ENCODE data around the gene CCL7. TPM values are rescaled to one million over a fixed set of nuclear protein-coding genes. Genes with fewer than 3 reads are reported as not detected.

CCL7 gene
- total RNA-seq, 1 experiment from 2014 or later, result 0.31 TPM

GRCh38 chr17:34254651-34255380, 15.2 kb upstream of the CCL7 start, which contains the start of gene CCL2:
Gene CCL2, plus strand, starts transcription at chr17:34255285. Its CDS starts 65 bp downstream, at chr17:34255350.
- CTCF ChIA-PET, result interaction anchor here (0.7 to 2.0 kb wide), 3 partner anchors 51 to 107 kb away, joined by 3 to 21 read pairs (median 4); no protein-coding TSS in a partner anchor
- intact Hi-C loops (cut with micrococcal nuclease; ENCODE audit: unreplicated experiment), result loop anchor here (5.0 kb wide), 1 partner anchor 53 kb away; no protein-coding TSS in a partner anchor
- Histone ChIP-seq H3K27ac (ENCODE audit: low read length) (peak within 1 kb of the TSS; percentile 98), H3K4me1 (ENCODE audit: control insufficient read depth, insufficient read depth, low read length) (peaks cover 68% of the 10 kb centered on the region), H3K27me3 (ENCODE audit: control insufficient read depth, insufficient read depth, low read length) (no peaks in the 10 kb centered on the region), H3K4me3 (ENCODE audit: low read depth in 2 of 2, low read length in 2 of 2) (peak within 1 kb of the TSS; percentile 62 to 81), H3K9me3 (ENCODE audit: control insufficient read depth, insufficient read depth, low read depth, low read length) (no peaks in the 10 kb centered on the region), H3K36me3 (ENCODE audit: control insufficient read depth, insufficient read depth, low read length) (no peaks in the 10 kb centered on the region)
- ATAC-seq (peak; percentile 67), DNase-seq (ENCODE audit: low read depth, low spot score) (no peak)
- POLR2A ChIA-PET, result no interaction called here
- in situ Hi-C loops (cut with HindIII; ENCODE audit: low pct_unique_long_range_greater_than_20kb, low sequenced_read_pairs), result no loop called here
- TF ChIP-seq, protein P1, sequence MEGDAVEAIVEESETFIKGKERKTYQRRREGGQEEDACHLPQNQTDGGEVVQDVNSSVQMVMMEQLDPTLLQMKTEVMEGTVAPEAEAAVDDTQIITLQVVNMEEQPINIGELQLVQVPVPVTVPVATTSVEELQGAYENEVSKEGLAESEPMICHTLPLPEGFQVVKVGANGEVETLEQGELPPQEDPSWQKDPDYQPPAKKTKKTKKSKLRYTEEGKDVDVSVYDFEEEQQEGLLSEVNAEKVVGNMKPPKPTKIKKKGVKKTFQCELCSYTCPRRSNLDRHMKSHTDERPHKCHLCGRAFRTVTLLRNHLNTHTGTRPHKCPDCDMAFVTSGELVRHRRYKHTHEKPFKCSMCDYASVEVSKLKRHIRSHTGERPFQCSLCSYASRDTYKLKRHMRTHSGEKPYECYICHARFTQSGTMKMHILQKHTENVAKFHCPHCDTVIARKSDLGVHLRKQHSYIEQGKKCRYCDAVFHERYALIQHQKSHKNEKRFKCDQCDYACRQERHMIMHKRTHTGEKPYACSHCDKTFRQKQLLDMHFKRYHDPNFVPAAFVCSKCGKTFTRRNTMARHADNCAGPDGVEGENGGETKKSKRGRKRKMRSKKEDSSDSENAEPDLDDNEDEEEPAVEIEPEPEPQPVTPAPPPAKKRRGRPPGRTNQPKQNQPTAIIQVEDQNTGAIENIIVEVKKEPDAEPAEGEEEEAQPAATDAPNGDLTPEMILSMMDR (IDR thresholded peaks at IDR 0.05), result no peak
- TF ChIP-seq POLR2AphosphoS5 (IDR thresholded peaks at IDR 0.05; ENCODE audit: low read depth, low read length), result peak; percentile 86; the same call in 1 of the 2 replicates
- BruUV-seq (replicated peaks), result TSS peak; percentile 91

DNA sequence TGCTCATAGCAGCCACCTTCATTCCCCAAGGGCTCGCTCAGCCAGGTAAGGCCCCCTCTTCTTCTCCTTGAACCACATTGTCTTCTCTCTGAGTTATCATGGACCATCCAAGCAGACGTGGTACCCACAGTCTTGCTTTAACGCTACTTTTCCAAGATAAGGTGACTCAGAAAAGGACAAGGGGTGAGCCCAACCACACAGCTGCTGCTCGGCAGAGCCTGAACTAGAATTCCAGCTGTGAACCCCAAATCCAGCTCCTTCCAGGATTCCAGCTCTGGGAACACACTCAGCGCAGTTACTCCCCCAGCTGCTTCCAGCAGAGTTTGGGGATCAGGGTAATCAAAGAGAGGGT, 14.7 kb upstream of the CCL7 start:
- intact Hi-C loops (cut with micrococcal nuclease; ENCODE audit: unreplicated experiment) (no loop called here), in situ Hi-C loops (cut with HindIII; ENCODE audit: low pct_unique_long_range_greater_than_20kb, low sequenced_read_pairs) (no loop called here)
- Histone ChIP-seq H3K9me3 (ENCODE audit: control insufficient read depth, insufficient read depth, low read depth, low read length) (no peaks in the 10 kb centered on the region), H3K27me3 (ENCODE audit: control insufficient read depth, insufficient read depth, low read length) (no peaks in the 10 kb centered on the region), H3K27ac (ENCODE audit: low read length) (peak overlapping the region; percentile 98), H3K4me3 (ENCODE audit: low read depth in 2 of 2, low read length in 2 of 2) (peak overlapping the region; percentile 62 to 81), H3K36me3 (ENCODE audit: control insufficient read depth, insufficient read depth, low read length) (no peaks in the 10 kb centered on the region), H3K4me1 (ENCODE audit: control insufficient read depth, insufficient read depth, low read length) (peaks cover 66% of the 10 kb centered on the region)
- TF ChIP-seq SIN3A (IDR thresholded peaks at IDR 0.05; ENCODE audit: borderline replicate concordance, insufficient read depth, low read depth, low read length) (no peak), POLR2AphosphoS5 (IDR thresholded peaks at IDR 0.05; ENCODE audit: low read depth, low read length) (peak; percentile 28; the same call in 1 of the 2 replicates)
- TF ChIP-seq, protein P1 (IDR thresholded peaks at IDR 0.05), result no peak
- ATAC-seq, result no peak; the same call in 1 of the 2 replicates
- BruUV-seq (replicated peaks), result no TSS peak
- ChIA-PET CTCF (interaction anchor here (0.7 to 2.0 kb wide), 3 partner anchors 51 to 106 kb away, joined by 3 to 21 read pairs (median 4); no protein-coding TSS in a partner anchor), POLR2A (no interaction called here)
- no peak for DNase-seq (ENCODE audit: low read depth, low spot score)

DNA sequence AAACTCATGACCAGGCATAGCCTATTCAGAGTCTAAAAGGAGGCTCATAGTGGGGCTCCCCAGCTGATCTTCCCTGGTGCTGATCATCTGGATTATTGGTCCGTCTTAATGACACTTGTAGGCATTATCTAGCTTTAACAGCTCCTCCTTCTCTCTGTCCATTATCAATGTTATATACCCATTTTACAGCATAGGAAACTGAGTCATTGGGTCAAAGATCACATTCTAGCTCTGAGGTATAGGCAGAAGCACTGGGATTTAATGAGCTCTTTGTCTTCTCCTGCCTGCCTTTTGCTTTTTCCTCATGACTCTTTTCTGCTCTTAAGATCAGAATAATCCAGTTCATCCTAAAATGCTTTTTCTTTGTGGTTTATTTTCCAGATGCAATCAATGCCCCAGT, 14.2 kb upstream of the CCL7 start:
- ChIA-PET CTCF (interaction anchor here (0.7 to 2.0 kb wide), 3 partner anchors 50 to 106 kb away, joined by 3 to 21 read pairs (median 4); no protein-coding TSS in a partner anchor), POLR2A (interaction anchor here (0.6 to 1.0 kb wide), 2 partner anchors 55 to 1009 kb away, joined by 3 to 4 read pairs; no protein-coding TSS in a partner anchor)
- Histone ChIP-seq H3K4me1 (ENCODE audit: control insufficient read depth, insufficient read depth, low read length) (peaks cover 61% of the 10 kb centered on the region), H3K9me3 (ENCODE audit: control insufficient read depth, insufficient read depth, low read depth, low read length) (no peaks in the 10 kb centered on the region), H3K27me3 (ENCODE audit: control insufficient read depth, insufficient read depth, low read length) (no peaks in the 10 kb centered on the region), H3K36me3 (ENCODE audit: control insufficient read depth, insufficient read depth, low read length) (no peaks in the 10 kb centered on the region), H3K4me3 (ENCODE audit: low read depth in 2 of 2, low read length in 2 of 2) (peak overlapping the region; percentile 62 to 81), H3K27ac (ENCODE audit: low read length) (peak overlapping the region; percentile 98)
- intact Hi-C loops (cut with micrococcal nuclease; ENCODE audit: unreplicated experiment) (no loop called here), in situ Hi-C loops (cut with HindIII; ENCODE audit: low pct_unique_long_range_greater_than_20kb, low sequenced_read_pairs) (no loop called here)
- ATAC-seq, result no peak
- BruUV-seq (replicated peaks), result no TSS peak
- DNase-seq (ENCODE audit: low read depth, low spot score), result no peak
- TF ChIP-seq TCF7L2 (IDR thresholded peaks at IDR 0.05; ENCODE audit: low read depth, low read length), result no peak
- TF ChIP-seq POLR2AphosphoS5 (IDR thresholded peaks at IDR 0.05; ENCODE audit: low read depth, low read length), result peak; percentile 17; the same call in 1 of the 2 replicates
